Epidermal melanocyte (primary cell): ENCODE data around the gene NCOA4.
"Not testable (repeated sequence)": the region's sequence is repeated elsewhere in the genome, so short reads cannot be mapped to it uniquely, and the experiment has no call there.

Experiments used
- DNase-seq: peaks from one replicate; pipeline ENCODE4 v3.0.0; 2011; ENCODE audit warnings: low spot score; ENCODE audit not compliant: insufficient read length

The NCOA4 gene

GRCh38 chr10:45985590-45985989, 44.8 kb downstream of the NCOA4 start:
- not testable (repeated sequence) for DNase-seq

- DNase-seq: not testable (repeated sequence)
Observed at GRCh38 chr10:45984473-45984872, 46.0 kb downstream of the NCOA4 start.

DNA sequence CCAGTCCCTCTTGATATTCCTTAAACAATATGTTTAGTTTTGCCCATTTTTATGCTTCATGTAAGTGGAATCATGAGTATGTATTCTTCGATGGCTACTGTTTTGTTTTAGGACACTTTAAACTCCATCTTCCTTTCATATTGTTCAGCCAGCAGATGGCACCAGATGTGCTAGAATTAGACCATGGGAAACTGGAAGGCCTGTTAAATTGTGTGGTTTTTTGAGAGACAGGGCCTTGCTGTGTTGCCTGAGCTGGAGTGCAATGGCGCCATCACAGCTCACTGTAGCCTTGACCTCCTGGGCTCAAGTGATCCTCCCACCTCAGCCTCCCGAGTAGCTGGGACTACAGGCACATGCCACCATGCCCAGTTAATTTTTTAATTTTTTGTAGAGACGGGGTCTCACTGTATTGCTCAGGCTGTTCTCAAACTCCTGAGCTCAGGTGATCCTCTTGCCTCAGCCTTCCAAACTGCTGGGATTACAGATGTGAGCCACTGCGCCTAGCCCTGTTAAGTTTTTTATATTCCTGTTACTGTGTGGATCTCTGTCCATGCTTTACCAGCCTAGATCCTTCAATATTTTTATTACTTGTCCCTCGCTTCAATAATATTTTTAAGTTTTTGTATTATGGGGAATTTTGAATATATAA, 46.8 kb downstream of the NCOA4 start:
- DNase-seq: not testable (repeated sequence)

DNA sequence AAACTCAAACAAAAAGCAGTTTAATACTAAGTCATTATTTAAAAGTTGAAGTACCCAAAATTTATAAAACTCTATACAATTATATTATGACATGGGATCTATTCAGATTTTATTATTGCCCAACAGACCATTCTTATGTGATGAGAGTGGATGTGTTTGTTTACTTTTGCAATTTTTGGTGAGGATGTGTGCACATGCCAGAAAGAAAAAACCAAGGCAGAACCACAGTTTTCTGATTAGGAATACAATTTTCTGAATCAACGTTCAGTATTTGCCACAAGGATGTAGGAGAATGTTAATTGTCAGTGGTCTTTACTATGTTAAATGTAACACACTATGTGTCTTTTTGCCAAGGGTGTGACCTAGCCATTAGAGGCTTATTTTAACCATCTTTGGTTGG, 49.1 kb downstream of the NCOA4 start:
- not testable (repeated sequence) for DNase-seq

- DNase-seq: not testable (repeated sequence)
Observed at GRCh38 chr10:45978554-45978953, 51.9 kb downstream of the NCOA4 start.

- DNase-seq: not testable (repeated sequence)
Observed at GRCh38 chr10:45974041-45974440, 56.4 kb downstream of the NCOA4 start.

DNA sequence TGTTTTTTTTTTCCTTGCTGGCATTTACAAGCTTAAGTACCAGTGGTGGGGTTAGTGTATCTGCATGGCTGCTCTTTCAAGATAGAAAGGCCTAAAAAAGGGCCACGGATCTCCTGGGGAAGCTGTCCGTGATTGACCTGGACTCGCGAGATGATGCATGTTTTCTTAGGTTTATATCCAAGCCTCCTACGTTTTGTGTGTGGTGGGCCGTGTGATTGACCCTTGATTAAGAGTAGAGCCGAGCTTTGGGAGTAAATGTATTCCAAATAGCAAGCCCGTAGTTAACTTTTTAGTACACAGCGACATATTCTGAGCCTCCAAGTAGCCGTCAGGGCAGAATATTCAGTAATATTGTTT, 57.6 kb downstream of the NCOA4 start:
- not testable (repeated sequence) for DNase-seq

- DNase-seq: not testable (repeated sequence)
Observed at GRCh38 chr10:45972106-45972812, 58.2 kb downstream of the NCOA4 start, which contains the start of gene TIMM23. Gene TIMM23 (plus strand): TSS chr10:45972489. CDS start chr10:45972625, 136 bp downstream.

- not testable (repeated sequence) for DNase-seq
Observed at GRCh38 chr10:45971742-45972105, 58.7 kb downstream of the NCOA4 start.

- not testable (repeated sequence) for DNase-seq
Observed at GRCh38 chr10:45971019-45971418, 59.4 kb downstream of the NCOA4 start.

DNA sequence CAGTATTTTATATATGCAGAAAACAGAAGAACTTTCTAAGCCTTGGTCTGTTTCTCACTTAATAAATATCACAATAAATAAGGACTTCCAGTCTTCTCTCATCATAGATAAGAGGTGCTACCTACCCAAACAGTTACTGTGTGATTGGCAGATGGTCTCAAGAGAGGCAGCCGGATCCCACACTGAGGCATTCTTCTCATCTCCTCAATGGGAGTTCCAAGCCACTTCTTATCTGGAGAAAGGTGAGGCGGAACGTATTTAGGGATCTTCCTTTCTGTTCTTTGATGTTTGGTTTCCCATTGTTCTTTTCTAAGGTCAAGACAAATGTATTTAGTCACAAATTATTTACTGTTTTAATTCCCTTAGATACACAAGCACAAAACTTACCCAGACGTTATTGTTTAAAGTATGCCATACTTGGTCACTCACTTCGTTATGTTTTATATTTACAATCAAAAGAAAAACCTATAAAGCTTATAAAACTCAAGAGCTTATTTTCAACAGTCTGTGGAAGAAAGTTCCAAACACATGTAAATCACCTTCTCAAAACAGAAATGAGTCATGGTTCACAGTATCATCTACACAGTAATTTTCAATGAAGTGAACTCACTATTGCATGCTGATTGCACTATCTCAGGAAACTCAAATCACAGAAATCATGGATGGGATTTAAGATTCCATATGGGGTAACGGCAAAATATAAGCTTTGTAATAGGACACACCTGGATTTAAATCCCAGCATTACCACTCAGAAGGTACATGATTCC, 67.6 kb downstream of the NCOA4 start:
- DNase-seq: not testable (repeated sequence)

GRCh38 chr10:45957928-45958327, 72.5 kb downstream of the NCOA4 start:
- not testable (repeated sequence) for DNase-seq

- DNase-seq: not testable (repeated sequence)
Observed at GRCh38 chr10:45956634-45957033, 73.8 kb downstream of the NCOA4 start.
